ENCODE results near the gene PHACTR1.

The PHACTR1 gene

DNA sequence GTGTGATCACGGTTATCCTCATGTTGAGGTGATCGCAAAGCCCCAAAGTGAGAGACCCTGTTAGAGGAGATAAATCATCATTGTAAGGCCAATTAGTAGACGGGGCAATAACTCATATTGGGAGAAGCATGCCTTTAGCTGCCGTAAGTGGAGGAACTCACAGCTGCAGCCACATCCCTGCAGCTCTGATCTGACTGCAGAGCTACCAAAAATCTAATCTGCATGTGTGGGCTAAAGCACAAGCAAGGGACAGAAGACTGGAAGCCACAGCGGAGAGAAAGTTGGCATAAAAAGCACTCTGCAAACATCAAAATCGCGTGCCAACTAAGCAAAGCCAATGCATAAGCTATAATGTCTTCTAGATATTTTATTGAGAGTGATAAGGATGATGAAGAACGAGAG lies 532.0 kb downstream of the PHACTR1 start:
- DNase-seq: no peak

DNA sequence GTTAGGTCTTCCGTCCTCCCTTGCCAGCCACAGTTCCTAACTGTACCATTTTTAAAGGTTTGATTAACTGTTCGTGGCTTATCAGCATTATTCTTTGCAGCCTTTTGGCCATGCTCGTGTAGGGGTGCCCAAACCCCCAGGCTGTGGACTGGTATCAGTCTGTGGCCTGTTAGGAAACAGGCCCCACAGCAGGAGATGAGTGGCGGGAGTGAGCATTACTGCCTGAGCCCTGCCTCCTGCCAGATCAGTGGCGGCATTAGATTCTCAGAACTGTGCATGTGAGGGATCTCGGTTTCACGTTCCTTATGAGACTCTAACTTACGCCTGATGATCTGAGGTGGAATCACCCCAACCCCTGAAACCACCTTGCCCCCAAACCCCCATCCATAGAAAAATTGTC lies 532.4 kb downstream of the PHACTR1 start:
- no peak for DNase-seq

DNA sequence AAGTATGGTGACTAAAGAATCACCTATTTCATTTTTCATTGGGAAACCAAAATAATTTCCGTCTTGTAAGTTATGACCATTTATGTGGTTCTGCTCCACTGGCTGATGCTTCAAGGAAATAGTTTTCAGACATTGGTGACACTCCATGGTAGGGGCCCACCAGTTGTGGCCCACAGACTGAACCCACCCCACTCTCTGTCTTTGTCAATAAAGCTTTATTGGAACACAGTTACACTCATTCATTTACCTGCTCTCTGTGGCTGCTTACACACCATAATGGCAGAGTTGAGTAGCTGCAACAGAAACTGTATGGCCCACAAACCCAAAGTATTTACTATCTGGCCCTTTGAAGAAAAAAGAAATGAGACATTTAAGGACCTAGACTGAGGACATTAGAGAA lies 533.2 kb downstream of the PHACTR1 start:
- no peak for DNase-seq

DNA sequence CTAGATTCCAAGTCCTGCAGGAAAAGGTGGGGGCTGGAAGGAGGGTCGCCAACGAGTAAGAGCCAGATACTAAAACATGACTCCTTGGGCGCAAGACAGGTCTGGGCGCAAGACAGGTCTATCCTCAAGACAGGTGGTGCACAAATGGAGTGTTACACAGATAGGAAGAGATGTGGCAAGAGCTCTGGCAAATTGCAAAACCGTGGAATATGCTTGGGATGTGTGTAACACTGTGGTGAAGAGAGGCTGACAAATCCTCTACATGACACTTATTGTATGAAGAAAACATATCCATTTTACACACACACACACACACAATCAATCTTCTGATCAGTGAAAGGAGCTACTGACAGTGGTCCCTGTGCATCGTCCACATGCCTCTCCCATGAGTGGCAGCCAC lies 534.1 kb downstream of the PHACTR1 start:
- no peak for DNase-seq

DNA sequence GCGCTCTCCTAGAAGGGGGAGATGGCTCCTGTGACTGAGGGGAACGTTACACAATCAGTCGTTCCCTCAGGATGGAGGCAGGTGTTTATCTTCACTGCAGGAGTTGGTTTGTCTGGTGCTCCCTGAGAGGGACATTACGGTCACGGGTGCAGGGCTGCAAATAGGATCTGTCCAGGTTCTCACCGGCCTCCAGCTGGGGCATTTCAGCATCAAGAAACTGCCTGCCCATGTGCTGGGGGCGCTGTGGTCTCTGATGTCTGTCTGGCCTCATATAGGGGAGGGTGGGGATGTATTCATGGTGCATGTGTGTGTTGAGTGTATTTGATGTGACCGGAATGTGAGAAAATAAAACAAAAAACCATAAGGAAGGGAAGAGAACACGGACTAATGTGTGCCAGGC lies 534.7 kb downstream of the PHACTR1 start:
- no peak for DNase-seq

DNA sequence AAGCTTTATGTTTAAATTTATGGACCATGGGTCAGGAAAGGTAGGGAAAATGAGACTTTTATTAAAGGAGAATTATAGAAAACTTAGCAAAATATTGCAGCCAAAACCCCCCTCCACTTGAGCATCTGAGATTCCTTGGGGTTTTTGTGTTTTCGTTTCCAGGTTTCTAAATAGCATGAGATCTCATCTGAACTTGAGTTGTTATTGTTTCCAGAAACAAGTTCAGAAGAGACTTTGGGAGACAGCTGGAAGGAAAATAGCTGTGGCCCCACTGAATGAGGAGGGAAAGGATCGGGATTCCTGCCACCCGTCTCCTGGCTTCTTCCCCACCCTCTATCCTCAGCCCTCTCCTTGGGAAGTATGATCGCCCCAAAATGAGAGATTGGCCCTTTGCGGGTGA lies 536.2 kb downstream of the PHACTR1 start:
- DNase-seq: no peak

DNA sequence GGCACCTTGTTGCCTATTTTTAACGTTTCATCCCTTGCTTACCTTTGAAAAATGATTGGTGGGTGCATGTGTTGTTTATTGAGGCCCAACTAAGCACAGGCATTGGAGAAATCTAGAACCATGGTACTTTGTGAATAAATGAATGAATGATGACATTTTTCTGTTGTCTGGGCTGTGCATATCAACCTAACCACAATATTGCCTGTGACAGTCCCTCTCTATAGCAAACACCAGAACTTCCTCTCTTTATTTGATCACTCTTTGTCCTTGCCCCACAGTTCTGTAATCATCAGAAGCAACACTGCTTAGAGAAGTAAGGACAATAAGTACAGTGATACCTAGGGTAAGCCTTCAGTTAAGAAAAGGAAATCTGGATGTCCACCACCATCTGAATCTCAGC lies 536.7 kb downstream of the PHACTR1 start:
- no peak for DNase-seq

DNA sequence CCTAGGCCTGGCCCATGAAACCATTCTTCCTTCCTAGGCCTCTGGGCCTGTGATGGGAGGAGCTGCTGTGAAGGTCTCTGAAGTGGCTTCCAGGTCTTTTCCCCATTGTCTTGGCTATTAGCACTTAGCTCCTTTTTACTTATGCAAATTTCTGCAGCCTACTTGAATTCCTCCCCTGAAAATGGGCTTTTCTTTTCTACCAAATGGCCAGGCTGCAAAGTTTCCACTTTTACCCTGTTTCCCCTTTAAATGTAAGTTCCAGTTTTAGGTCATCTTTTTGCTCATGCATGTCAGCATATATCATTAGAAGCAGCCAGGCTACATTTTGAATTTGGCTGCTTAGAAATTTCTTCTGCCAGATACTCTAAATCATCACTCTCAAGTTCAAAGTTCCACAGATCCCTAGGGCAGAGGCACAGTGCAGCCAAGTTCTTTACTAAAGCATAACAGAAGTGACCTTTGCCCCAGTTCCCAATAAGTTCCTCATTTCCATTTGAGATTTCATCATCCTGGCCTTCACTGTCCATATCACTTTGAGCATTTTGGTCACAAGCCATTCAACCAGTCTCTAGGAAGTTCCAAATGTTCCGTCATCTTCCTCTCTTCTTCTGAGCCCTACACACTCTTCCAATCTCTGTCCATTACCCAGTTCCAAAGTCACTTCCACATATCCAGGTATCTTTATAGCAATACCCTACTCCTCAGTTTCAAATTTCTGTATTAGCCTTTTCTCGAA lies 539.9 kb downstream of the PHACTR1 start:
- no peak for DNase-seq

DNA sequence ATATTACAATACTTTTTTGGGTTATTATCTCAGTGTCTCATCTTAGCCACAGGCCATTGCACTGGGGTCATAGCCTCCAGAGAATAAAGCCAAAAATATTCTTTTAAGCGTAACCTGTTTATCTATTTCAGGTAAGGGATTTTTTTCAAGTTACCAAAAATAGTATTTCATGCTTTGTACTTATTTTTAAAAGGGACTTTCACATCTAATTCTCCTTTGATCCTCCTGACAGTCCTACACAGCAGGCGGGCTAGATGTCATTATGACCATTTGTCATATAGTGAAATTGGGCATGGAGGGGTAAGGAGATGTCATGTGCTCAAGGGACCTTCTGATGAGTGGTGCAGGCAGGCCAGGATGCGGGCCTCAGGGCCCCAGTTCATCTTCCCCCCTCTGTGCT lies 542.8 kb downstream of the PHACTR1 start:
- no peak for DNase-seq

DNA sequence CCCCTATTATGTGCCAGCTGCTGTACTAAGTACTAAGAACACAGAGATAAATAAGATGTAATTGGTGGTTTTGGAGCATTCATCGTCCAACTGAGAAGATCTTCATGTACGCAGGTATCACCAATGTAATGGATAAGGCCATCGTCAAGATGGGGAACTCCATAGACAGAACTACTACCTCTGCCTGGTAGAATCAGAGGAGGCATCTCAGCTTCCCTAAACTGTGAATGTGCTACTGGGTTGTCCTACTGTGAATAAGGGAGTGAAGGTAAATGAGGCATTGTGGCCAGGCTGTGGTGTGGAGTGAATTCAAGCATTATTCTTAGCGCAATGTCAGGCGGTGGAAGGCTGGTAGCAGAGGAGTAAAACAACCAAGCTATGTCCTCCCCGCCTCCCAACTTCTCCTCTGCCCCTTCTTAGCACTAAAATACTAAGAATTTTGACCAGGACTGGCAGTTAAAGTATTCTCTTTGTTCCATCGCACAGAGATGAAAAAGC lies 543.6 kb downstream of the PHACTR1 start:
- no peak for DNase-seq

DNA sequence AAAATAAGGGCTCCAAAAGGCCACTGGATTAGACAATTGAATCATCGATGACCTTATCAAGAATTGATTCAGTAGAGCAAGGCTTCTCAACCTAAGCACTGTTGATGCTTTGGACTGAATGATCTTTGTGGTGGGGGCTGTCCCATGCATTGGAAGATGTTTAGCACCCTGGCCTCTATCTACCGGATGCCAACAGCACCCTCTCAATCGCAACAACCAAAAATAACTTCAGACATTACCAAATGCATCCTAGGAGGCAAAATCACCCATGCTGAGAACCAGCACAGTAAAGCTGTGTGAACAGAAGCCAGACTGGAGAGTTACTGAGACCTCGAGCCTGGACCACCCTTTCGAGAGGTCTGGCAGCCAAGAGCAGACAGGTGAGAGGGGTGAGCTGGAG lies 544.3 kb downstream of the PHACTR1 start:
- no peak for DNase-seq

DNA sequence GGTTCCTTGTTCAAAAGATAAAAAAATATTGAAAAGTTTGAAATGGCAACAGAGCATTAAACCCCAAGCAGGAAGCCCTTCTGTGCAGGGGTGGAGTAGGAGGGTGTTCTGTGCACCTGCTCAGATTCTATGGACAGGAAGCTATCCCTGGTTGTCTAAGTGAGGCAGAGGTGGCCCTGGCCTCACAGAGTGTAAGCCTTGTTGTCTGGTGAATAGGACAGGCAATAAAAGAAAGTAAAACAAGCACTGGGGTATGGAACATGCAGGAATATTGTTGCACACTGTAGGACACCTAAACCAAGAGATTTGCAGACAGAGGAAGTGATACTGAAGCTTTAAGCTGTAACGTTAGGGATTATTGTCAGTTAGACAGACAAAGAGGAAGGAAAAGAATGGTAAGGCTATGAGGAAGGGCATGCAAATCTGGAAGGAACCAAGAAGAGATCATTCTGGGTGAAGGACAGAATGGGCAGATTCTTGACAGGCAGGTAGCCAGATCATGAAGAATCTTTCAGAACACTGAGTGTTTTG lies 545.0 kb downstream of the PHACTR1 start:
- DNase-seq: no peak

DNA sequence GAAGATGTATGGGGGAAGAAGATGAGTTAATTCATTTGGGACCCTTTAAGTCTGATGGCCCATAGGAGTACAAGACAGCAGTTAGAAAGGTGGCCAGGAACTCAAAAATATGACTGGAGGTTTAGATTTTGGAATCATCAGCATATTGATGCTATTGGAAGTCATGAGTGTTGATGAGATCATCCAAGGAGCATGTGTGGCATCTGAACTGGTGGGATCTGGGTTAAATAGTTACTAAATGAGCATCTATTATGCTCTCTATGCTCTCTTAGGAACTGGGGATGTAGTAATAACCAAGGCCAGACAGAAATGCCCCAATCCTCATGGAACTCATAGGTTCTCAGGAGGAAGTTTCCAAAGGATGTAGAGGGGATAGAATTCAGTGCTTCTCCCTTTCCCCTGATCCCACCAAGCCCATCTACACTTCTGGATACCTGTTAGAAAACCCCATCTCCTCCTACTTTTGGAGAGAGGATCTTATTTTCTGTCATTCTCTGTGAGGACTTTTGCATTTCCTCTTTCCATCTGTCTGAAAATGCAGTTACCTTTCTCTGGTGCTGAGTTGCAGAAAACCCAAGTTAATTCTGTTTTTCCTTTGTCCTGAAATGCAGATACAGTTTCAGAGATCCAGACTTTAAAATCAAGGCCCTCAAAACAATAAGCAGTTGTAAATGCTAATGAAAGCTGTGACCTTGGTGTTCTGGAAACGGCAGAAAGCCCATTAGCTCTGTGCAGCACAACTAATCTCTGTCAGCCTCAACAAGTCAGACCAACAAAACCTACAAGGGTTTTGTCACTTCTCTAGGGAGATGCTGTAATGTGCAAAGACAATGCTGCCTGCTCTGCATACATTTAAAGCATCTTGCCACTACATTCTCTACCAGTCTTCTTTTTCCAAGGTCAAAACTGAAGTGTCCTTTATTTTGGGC lies 546.0 kb downstream of the PHACTR1 start:
- no peak for DNase-seq

DNA sequence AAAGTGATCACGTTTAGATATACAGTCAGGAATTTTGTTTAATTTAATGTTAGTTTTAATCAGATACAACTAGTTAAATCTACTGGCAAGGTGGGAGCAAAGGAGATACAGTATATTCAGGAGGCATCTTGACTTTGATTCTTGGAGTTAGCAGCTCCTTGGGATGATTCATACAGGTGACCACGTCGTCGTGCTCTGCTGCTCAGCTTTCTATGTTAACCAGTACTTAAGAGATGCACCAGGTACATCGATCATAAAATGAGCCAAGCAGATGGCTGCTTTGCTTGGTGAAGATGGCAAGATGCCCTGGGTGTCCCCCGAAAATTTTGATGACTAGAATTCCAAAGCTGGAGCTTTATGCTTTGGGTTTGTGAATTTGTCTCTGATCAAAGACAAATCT lies 547.1 kb downstream of the PHACTR1 start:
- DNase-seq: no peak

DNA sequence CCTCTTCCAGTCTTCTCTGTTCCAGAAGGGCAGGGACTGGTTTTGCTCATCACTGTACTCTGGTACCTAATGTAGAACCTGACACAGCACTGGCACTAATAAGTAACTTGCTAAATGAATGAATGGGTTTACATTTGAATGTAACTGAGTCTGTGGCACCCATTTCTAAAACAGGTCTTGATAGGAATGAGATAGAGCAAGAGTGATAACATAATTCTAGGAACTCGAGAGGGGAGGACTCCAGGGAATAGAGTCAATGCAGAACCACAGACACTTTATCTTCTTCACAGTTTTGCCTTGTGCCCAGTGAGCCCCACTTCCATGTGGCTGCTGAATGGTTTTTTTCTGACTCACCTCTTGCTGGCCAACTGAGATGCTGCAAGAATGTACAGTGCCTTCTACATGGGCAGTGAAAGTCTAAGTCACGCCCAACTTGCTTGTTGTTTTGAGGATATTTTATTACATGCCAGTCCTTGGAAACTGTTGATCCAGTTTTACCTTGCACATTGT lies 550.6 kb downstream of the PHACTR1 start:
- no peak for DNase-seq

DNA sequence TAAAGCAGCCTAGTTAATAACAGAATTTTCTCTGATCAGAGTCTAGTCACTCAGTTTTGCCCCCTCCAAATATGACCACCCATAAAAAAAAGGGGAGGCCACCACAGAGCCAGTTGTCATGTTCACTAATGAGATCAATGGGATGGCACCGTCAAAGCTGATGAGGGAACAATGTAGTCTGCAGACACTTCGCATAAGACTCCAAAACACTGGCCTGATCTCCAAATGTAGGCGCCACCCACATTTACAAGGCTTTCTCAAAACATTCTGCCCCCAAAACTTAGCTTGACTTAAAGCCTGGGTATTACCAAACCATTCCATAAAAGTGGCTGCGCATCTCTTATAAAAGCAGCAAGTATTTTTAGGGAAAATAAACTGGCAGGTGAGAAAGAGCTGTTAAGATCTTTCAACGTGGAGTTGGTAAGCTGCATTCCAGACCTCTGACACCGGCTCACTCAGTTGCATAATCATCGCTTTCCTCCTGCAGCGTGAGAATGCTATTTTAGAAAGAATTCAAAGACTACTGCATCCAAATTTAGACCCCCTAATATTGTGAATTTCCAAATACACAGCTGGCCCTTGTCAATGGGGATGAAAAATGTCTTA lies 552.4 kb downstream of the PHACTR1 start:
- no peak for DNase-seq

DNA sequence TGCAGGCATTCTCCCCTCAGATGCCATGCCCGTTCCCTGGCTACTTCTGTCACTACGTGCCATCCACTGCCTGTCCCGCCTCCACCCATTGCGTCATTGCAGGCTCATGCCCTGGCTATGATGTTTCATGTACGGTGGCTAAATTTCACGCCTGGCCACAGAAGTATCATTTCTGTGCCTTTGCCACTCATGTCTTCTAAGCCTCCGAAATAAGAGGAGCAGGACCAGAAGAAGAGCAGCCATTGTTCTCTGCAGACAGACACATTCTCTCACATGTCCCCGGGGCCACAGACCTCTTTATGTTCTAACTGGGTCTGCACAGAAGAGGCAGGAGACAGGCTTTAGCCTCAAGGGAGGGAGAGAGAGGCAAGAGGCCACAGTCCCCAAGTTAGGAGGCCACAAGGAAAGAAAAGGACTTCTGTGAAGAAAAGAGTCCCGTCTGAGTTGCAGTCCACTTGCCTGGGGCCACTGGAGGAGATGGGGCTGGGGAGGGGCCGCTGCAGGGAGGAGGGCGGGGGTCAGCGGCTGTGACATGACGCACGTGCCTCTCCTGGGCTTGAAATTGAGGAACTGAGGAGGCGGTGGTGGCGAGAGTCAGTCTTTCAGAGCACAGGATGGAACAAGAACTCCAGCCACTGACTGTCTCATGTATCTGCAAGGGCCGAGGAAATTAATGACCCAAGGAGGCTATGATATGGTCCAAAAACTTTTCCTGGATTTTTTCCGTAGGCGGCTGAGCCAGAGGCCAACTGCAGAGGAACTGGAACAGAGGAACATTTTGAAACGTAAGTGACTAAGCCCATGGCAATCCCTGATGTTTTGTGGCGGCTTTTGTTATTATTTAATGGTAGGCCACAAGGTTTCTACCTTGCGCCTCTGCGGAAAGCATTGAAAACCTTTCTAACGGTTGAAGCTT lies 555.8 kb downstream of the PHACTR1 start:
- no peak for DNase-seq

DNA sequence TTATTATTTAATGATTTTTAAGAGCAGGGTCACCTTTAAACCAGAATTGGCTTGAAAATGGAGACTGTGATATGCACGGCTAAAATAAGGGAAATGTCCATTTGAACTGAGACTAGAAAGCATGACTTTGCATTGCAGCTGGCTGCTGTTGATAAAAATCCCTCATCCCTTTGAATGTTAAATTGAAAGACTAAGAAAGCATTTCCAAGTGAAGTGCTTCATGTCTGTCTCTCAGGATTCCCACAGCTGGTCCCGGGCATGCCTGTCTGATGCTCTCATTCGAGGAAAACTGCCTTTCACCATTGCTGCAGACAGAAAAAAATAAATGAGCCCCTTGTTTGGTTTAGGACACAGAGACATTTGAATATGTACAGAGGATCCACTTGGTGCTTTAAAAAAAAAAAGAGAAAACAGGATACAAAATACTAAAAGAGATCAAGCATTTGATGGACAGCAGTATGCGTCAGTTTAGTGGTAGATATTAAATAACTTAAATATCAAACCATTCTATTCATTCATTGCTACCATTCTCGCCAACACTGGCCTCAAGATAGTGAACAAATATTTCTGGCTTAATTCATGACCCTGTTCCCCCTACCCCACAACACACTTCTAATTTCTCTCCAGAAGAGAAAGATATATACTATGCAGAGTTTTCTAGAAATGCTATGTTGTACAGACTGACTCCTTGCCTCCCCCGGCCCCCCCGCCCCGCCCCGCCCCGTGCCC lies 556.8 kb downstream of the PHACTR1 start:
- DNase-seq: no peak

DNA sequence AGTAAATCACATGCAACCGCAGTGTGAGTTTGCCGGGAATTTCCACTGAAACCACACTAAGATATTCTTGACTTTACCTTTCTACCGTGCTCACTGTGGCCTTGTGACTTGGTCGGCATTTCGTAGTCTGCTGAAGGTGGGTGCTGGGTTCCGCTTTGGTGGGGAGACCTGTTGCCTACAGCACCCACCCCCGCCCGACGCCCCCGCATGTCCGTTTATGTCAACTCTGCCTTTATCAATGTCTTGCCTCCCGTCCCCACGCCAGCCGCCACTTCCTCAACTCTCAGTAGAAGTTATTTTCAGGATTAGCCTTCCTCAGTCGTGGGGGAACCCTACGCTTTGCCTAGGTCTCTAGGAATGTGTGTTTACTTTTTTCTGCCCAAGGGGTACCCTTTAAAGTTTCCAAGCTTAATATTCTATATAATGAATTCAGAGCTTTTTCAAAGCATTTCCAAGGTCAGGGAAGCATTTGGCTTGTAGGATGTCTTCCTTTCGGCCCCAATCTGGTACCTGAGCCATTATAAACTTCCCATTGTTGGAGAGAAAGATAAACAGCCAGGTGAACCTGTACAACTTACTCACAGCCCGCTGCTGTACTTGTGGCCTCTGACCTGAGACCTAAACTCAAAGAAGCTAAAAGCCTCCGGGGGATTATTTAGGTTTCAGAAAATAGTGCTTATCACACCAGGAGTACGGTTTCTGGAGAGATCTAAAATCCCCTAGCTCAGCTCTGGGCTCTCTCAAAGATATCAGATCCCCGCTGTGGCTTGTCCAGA lies 557.6 kb downstream of the PHACTR1 start:
- no peak for DNase-seq

DNA sequence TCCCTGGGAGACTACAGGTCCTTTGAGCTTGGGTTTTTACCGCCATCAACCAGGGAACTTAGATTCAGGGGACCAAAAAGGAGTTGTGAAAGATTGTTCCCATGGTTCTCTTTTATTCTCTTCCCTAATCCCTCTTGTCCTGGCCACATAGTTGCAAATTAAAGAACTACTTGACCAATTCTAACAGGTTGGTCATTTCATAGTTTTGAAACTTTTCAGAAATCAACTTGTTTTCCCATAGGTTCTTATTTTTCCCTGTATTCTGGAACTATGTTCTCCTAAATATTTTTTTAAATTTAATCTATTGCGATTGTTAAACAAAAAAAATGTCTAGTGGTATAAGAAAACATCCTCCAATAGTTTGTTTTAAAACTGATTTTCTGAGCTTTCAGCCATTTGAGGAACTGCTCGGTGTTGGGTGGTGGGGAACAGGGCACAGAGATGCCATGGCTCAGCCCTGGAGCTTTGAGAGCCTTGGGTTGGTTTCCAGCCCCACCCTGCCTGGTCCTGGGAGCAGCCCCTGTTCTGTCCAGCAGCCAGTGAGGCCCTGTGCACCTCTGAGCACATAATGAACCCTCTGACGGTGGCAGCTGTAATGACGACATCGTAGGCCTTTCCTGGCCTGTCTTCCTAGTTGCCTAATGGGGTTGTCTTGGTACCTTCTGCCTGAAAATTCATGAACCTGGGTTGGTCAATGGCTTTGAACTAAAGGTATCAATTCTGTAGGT lies 558.3 kb downstream of the PHACTR1 start:
- DNase-seq: no peak

Data from NCI-H1436 (cell line).